Type B pancreatic cell (in vitro differentiated cells): Measurements from ENCODE around the gene NRM. TPM values are rescaled to one million over a fixed set of nuclear protein-coding genes. Genes with fewer than 3 reads are reported as not detected.
"Not testable (repeated sequence)": the region's sequence is repeated elsewhere in the genome, so short reads cannot be mapped to it uniquely, and the experiment has no call there.

Experiments used
- DNase-seq: peaks from one replicate; pipeline ENCODE4 v3.0.0; 2021; ENCODE audit warnings: mixed read lengths; ENCODE audit not compliant: unreplicated experiment; ENCODE audit errors: extremely low spot score
- H3K27ac Mint-ChIP-seq: 2 replicates; pipeline ENCODE4 v1.8.0; 2021; ENCODE audit warnings: mild to moderate bottlenecking, mixed read lengths
- H3K27me3 Mint-ChIP-seq: 2 replicates; pipeline ENCODE4 v1.8.0; 2021; ENCODE audit warnings: mixed read lengths
- H3K36me3 Mint-ChIP-seq: 2 replicates; pipeline ENCODE4 v1.8.0; 2021; ENCODE audit warnings: mixed read lengths
- H3K4me1 Mint-ChIP-seq: one replicate; pipeline ENCODE4 v1.8.0; 2021; ENCODE audit warnings: mixed read lengths; ENCODE audit not compliant: unreplicated experiment
- H3K4me3 Mint-ChIP-seq: 2 replicates; pipeline ENCODE4 v1.8.0; 2021; ENCODE audit warnings: mild to moderate bottlenecking, mixed read lengths
- H3K9me3 Mint-ChIP-seq: 2 replicates; pipeline ENCODE4 v1.8.0; 2021; ENCODE audit warnings: mixed read lengths
- total RNA-seq: library from RNA; stranded (reverse); gene quantifications from 2 replicates; pipeline ENCODE4 v1.2.1, GENCODE V29; 2021; ENCODE audit warnings: low replicate concordance
- TF ChIP-seq, protein P1 (sequence below): fragments of 200-600 bp; sonication (generic); conservative IDR thresholded peaks from 2 replicates; pipeline ENCODE4 v1.5.0; 2021; ENCODE audit warnings: antibody characterized with exemption, mild to moderate bottlenecking

NRM gene
- total RNA-seq, 1 donor from 2014 or later = 48.9 TPM

DNA sequence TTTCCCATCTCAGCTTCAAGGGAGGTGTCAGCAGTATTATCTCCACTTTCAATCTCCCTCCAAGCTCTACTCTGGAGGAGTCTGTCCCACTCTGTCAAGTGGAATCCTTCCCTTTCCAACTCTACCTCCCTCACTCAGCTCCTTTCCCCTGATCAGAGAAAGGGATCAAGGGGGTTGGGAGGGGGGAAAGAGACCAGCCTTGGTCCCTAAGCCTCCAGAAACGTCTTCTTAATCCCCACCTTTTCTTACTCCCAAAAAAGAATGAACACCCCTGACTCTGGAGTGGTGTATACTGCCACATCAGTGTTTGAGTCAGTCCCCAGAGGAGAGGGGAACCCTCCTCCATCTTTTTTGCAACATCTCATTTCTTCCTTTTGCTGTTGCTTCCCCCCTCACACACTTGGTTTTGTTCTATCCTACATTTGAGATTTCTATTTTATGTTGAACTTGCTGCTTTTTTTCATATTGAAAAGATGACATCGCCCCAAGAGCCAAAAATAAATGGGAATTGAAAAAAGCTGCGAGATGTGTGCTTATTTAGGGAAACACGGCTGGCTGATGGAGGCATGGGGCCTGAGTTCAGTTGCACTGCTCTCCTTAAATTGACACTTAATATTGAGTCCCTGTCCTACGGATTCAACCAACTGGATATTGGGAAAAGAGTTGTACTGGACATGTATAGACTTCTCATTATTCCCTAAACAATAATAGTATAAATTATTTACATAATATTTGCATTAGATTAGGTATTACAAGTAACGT is 34.3 kb upstream of the NRM start:
- H3K9me3 Mint-ChIP-seq = no peaks in the 10 kb centered on the region
- peak overlapping the region; percentile 24 for H3K4me3 Mint-ChIP-seq
- DNase-seq = no peak
- H3K27me3 Mint-ChIP-seq = peaks cover 9% of the 10 kb centered on the region
- H3K27ac Mint-ChIP-seq = peak overlapping the region; percentile 37
- H3K36me3 Mint-ChIP-seq = peaks cover 44% of the 10 kb centered on the region
- peaks cover 16% of the 10 kb centered on the region for H3K4me1 Mint-ChIP-seq
- TF ChIP-seq, protein P1, sequence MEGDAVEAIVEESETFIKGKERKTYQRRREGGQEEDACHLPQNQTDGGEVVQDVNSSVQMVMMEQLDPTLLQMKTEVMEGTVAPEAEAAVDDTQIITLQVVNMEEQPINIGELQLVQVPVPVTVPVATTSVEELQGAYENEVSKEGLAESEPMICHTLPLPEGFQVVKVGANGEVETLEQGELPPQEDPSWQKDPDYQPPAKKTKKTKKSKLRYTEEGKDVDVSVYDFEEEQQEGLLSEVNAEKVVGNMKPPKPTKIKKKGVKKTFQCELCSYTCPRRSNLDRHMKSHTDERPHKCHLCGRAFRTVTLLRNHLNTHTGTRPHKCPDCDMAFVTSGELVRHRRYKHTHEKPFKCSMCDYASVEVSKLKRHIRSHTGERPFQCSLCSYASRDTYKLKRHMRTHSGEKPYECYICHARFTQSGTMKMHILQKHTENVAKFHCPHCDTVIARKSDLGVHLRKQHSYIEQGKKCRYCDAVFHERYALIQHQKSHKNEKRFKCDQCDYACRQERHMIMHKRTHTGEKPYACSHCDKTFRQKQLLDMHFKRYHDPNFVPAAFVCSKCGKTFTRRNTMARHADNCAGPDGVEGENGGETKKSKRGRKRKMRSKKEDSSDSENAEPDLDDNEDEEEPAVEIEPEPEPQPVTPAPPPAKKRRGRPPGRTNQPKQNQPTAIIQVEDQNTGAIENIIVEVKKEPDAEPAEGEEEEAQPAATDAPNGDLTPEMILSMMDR = no peak

DNA sequence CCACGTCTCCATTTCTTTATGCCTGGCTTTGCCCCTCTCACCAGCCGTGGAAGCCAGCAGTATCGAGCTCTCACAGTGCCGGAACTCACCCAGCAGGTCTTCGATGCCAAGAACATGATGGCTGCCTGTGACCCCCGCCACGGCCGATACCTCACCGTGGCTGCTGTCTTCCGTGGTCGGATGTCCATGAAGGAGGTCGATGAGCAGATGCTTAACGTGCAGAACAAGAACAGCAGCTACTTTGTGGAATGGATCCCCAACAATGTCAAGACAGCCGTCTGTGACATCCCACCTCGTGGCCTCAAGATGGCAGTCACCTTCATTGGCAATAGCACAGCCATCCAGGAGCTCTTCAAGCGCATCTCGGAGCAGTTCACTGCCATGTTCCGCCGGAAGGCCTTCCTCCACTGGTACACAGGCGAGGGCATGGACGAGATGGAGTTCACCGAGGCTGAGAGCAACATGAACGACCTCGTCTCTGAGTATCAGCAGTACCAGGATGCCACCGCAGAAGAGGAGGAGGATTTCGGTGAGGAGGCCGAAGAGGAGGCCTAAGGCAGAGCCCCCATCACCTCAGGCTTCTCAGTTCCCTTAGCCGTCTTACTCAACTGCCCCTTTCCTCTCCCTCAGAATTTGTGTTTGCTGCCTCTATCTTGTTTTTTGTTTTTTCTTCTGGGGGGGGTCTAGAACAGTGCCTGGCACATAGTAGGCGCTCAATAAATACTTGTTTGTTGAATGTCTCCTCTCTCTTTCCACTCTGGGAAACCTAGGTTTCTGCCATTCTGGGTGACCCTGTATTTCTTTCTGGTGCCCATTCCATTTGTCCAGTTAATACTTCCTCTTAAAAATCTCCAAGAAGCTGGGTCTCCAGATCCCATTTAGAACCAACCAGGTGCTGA is 33.3 kb upstream of the NRM start:
- peaks cover 42% of the 10 kb centered on the region for H3K36me3 Mint-ChIP-seq

DNA sequence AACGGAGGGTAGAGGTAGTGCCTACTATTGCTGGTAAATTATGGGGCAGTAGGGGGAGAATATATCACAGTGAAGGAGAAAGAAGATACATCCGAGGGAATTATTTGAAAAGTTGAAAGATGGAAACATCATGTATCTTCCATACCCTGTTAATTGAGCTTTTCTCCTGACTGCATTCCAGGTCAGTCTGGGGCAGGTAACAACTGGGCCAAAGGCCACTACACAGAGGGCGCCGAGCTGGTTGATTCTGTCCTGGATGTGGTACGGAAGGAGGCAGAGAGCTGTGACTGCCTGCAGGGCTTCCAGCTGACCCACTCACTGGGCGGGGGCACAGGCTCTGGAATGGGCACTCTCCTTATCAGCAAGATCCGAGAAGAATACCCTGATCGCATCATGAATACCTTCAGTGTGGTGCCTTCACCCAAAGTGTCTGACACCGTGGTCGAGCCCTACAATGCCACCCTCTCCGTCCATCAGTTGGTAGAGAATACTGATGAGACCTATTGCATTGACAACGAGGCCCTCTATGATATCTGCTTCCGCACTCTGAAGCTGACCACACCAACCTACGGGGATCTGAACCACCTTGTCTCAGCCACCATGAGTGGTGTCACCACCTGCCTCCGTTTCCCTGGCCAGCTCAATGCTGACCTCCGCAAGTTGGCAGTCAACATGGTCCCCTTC is 32.5 kb upstream of the NRM start:
- Mint-ChIP-seq H3K27ac (peak overlapping the region; percentile 97), H3K27me3 (peaks cover 11% of the 10 kb centered on the region), H3K4me1 (peaks cover 23% of the 10 kb centered on the region), H3K36me3 (peaks cover 42% of the 10 kb centered on the region), H3K4me3 (peak overlapping the region; percentile 92)
- DNase-seq, H3K9me3 Mint-ChIP-seq: not testable (repeated sequence)

More for the DNA sequence above, 33.3 kb upstream of the NRM start:
- Mint-ChIP-seq H3K4me1 (peaks cover 22% of the 10 kb centered on the region), H3K4me3 (peak overlapping the region; percentile 92), H3K27ac (peak overlapping the region; percentile 80), H3K27me3 (peaks cover 11% of the 10 kb centered on the region)
- DNase-seq, H3K9me3 Mint-ChIP-seq: not testable (repeated sequence)

DNA sequence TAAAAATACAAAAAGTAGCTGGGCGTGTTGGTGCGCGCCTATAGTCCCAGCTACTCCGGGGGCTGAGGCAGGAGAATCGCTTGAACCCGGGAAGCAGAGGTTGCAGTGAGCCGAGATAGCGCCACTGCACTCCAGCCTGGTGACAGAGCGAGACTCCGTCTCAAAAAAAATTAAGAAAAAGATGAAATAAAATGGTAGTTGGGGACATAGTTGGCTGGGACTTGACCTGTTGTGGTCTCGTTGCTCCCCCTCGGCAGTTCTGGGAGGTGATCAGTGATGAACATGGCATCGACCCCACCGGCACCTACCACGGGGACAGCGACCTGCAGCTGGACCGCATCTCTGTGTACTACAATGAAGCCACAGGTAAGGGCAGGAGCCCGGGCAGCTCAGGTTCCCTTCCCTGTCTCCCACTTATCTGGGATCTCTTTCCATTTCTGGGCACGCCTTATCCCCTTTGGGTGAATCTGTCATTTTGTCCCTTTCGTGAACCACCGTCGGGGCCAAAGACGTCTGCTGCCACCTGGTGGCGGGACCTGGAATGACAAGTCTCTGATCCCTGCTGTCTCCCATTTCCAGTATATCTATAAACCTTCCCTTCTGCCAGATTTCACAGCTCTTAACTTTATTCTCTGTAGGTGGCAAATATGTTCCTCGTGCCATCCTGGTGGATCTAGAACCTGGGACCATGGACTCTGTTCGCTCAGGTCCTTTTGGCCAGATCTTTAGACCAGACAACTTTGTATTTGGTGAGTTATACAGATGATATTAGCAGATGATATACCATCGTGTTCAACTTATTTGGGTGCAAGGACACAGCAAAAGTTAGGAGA is 31.7 kb upstream of the NRM start:
- TF ChIP-seq, protein P1 = peak; percentile 99
- peaks cover 21% of the 10 kb centered on the region for H3K4me1 Mint-ChIP-seq
- peak overlapping the region; percentile 92 for H3K4me3 Mint-ChIP-seq
- H3K27me3 Mint-ChIP-seq = peaks cover 11% of the 10 kb centered on the region
- peak overlapping the region; percentile 97 for H3K27ac Mint-ChIP-seq
- peaks cover 45% of the 10 kb centered on the region for H3K36me3 Mint-ChIP-seq
- DNase-seq = peak; percentile 88
- peaks cover 3% of the 10 kb centered on the region for H3K9me3 Mint-ChIP-seq

DNA sequence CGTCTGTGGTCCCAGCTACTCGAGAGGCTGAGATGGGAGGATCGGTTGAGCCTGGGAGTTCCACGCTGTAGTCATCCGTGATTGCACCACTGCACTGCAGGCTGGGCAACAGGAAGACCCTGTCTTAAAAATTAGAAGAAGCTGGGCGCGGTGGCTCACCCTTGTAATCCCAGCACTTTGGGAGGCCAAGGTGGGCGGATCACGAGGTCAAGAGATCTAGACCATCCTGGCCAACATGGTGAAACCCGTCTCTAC is 31.2 kb upstream of the NRM start:
- peaks cover 44% of the 10 kb centered on the region for H3K36me3 Mint-ChIP-seq

DNA sequence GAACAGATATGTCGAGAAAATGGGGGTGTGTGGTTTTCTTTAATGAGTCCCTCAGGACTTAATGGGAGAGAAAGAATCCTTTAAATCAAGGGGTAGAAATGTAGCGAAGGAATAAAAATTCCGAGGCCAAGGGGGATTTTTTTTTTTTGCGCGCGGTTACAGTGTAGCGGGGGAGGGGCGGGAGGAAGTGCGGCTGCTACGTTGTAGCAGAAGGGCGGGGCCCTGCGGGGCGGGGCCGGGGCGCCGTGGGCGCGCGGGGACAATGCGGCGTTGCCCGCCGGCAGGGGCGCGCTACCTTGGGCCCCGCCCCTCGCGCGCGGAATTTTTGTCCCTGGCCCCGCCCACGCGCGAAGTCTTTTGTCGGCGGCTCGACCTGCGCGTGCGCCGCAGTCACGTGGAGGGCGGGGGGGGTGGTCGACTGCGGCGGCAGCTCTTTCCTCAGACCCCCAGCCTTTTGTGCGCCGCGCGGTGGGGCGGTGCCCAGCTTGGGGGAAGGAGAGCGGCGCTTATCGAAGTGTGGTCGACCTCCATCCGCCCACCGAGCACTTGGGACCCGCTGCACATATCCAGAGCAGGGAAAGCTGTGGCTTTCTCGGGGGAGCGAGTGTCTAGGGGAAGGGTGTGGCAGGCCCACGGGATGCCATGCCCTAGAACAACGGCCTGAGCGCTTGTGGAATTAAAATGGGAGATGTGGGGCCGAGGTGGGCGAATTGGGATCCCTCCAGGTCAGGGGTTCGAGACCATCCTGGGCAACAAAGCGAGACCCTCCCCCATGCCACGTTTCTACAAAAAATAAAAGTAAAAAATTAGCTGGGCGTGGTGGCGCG is 30.6 kb upstream of the NRM start:
- peak overlapping the region; percentile 97 for H3K27ac Mint-ChIP-seq
- H3K36me3 Mint-ChIP-seq = peaks cover 45% of the 10 kb centered on the region
- peak overlapping the region; percentile 92 for H3K4me3 Mint-ChIP-seq
- DNase-seq = peak; percentile 97
- peaks cover 11% of the 10 kb centered on the region for H3K27me3 Mint-ChIP-seq
- peaks cover 4% of the 10 kb centered on the region for H3K9me3 Mint-ChIP-seq
- TF ChIP-seq, protein P1 = peak; percentile 67
- H3K4me1 Mint-ChIP-seq = peaks cover 28% of the 10 kb centered on the region

More for the DNA sequence above, 31.2 kb upstream of the NRM start:
- Mint-ChIP-seq H3K4me1 (peaks cover 25% of the 10 kb centered on the region), H3K27ac (peak overlapping the region; percentile 97), H3K27me3 (peaks cover 11% of the 10 kb centered on the region), H3K4me3 (peak overlapping the region; percentile 92)
- DNase-seq, H3K9me3 Mint-ChIP-seq: not testable (repeated sequence)
